HL-60 (cell line): ENCODE measurements around the gene TMEFF2.

Source experiments
- DNase-seq, 2 experiments: peaks; one replicate each; pipeline ENCODE4 v3.0.0-alpha.2; 2010 to 2020; ENCODE audit warnings: low read depth in 1 of 2, low spot score in 1 of 2
- H3K27ac ChIP-seq: fragments of 250-450 bp; sonication (Bioruptor Pico); replicated peaks from 2 replicates; pipeline ENCODE4 v1.5.1; 2020; ENCODE audit warnings: mild to moderate bottlenecking, moderate library complexity
- H3K27me3 ChIP-seq: fragments of 250-450 bp; sonication (Bioruptor Pico); 2 replicates; pipeline ENCODE4 v1.5.1; 2021; ENCODE audit warnings: mild to moderate bottlenecking, moderate library complexity; ENCODE audit not compliant: insufficient read depth, poor library complexity, severe bottlenecking
- H3K4me3 ChIP-seq: replicated peaks from 2 replicates; pipeline ENCODE4 v1.5.1; 2011; ENCODE audit warnings: mild to moderate bottlenecking, control low read depth, low read length; ENCODE audit not compliant: insufficient read depth
- CTCF ChIP-seq: IDR thresholded peaks from one replicate; pipeline ENCODE4 v1.5.1; 2011; ENCODE audit warnings: low read length, control low read depth, inconsistent platforms; ENCODE audit not compliant: insufficient read depth
- GABPA ChIP-seq: IDR thresholded peaks from 2 replicates; pipeline ENCODE4 v1.6.1; 2012; ENCODE audit warnings: low read depth
- POLR2AphosphoS5 ChIP-seq: IDR thresholded peaks from 2 replicates; pipeline ENCODE4 v1.6.1; 2012; ENCODE audit warnings: low read depth
- SPI1 ChIP-seq: IDR thresholded peaks from 2 replicates; pipeline ENCODE4 v1.6.1; 2012; ENCODE audit warnings: low read depth, mild to moderate bottlenecking, borderline replicate concordance
- TF ChIP-seq, protein P1 (sequence below): IDR thresholded peaks from 2 replicates; pipeline ENCODE4 v1.6.1; 2012; ENCODE audit warnings: low read depth; ENCODE audit not compliant: insufficient replicate concordance

Gene TMEFF2

DNA sequence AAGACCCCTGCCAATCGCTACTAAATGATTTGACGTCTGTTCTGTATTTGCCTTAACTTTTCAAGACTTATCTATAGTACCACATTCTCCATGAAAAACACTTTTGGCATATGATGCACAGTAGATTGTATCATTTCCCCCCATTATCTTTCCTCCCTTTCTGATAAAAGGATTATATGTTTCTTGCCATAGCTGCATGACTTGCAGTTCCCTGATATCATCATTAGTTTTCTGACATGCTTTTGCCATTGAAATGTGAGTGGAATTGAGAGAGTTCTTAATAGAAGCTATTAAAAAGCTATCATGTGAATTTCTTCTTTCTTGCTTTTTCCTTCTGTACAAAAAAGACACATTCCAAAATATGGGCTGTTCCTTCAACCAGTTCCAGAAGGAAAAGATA is 130.3 kb downstream of the TMEFF2 start:
- Histone ChIP-seq H3K4me3 (no peak overlapping the region), H3K27me3 (no peaks in the 10 kb centered on the region), H3K27ac (no peak overlapping the region)
- TF ChIP-seq GABPA (no peak), CTCF (no peak), POLR2AphosphoS5 (no peak), SPI1 (no peak)
- TF ChIP-seq, protein P1, sequence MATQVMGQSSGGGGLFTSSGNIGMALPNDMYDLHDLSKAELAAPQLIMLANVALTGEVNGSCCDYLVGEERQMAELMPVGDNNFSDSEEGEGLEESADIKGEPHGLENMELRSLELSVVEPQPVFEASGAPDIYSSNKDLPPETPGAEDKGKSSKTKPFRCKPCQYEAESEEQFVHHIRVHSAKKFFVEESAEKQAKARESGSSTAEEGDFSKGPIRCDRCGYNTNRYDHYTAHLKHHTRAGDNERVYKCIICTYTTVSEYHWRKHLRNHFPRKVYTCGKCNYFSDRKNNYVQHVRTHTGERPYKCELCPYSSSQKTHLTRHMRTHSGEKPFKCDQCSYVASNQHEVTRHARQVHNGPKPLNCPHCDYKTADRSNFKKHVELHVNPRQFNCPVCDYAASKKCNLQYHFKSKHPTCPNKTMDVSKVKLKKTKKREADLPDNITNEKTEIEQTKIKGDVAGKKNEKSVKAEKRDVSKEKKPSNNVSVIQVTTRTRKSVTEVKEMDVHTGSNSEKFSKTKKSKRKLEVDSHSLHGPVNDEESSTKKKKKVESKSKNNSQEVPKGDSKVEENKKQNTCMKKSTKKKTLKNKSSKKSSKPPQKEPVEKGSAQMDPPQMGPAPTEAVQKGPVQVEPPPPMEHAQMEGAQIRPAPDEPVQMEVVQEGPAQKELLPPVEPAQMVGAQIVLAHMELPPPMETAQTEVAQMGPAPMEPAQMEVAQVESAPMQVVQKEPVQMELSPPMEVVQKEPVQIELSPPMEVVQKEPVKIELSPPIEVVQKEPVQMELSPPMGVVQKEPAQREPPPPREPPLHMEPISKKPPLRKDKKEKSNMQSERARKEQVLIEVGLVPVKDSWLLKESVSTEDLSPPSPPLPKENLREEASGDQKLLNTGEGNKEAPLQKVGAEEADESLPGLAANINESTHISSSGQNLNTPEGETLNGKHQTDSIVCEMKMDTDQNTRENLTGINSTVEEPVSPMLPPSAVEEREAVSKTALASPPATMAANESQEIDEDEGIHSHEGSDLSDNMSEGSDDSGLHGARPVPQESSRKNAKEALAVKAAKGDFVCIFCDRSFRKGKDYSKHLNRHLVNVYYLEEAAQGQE = no peak
- DNase-seq = no peak

- no peak for TF ChIP-seq CTCF
- TF ChIP-seq, protein P1 = no peak
- no peak for TF ChIP-seq GABPA
- no peak for TF ChIP-seq POLR2AphosphoS5
- no peak for TF ChIP-seq SPI1
- no peak overlapping the region for H3K4me3 ChIP-seq
- no peak for DNase-seq
- no peaks in the 10 kb centered on the region for H3K27me3 ChIP-seq
- no peak overlapping the region for H3K27ac ChIP-seq
Observed at GRCh38 chr2:192060161-192060560, 134.6 kb downstream of the TMEFF2 start.

- H3K27ac ChIP-seq = no peak overlapping the region
- TF ChIP-seq CTCF (no peak), POLR2AphosphoS5 (no peak), GABPA (no peak), SPI1 (no peak)
- TF ChIP-seq, protein P1 = no peak
- no peak for DNase-seq
- no peak overlapping the region for H3K4me3 ChIP-seq
- H3K27me3 ChIP-seq = no peaks in the 10 kb centered on the region
Observed at GRCh38 chr2:192059266-192059665, 135.5 kb downstream of the TMEFF2 start.
